ENCODE data around the gene ACVR2A.

GRCh38 chr2:147939313-147939712, 94.5 kb downstream of the ACVR2A start:
- TF ChIP-seq CTCF (IDR thresholded peaks at IDR 0.05): no peak
- TF ChIP-seq POLR2A (IDR thresholded peaks at IDR 0.05): no peak
- no peak for TF ChIP-seq EP300 (IDR thresholded peaks at IDR 0.05)
- no peak for TF ChIP-seq POLR2AphosphoS5 (IDR thresholded peaks at IDR 0.05)
